ENCODE results near the gene NDUFV2.
"Not testable (repeated sequence)": the region's sequence is repeated elsewhere in the genome, so short reads cannot be mapped to it uniquely, and the experiment has no call there.

The NDUFV2 gene

GRCh38 chr18:9081940-9082339 lies 20.6 kb upstream of the NDUFV2 start:
- Mint-ChIP-seq H3K27ac (peak overlapping the region; percentile 99), H3K4me1 (peaks cover 60% of the 10 kb centered on the region), H3K36me3 (peaks cover 78% of the 10 kb centered on the region), H3K4me3 (peak overlapping the region; percentile 68), H3K9me3 (no peaks in the 10 kb centered on the region)
- ATAC-seq = peak; percentile 40
- peak in 1 of 2 donors; percentile 73 for DNase-seq (ENCODE audit: low spot score in 2 of 2)

GRCh38 chr18:9082711-9083510 lies 19.6 kb upstream of the NDUFV2 start:
- no peaks in the 10 kb centered on the region for H3K9me3 Mint-ChIP-seq
- peaks cover 53% of the 10 kb centered on the region for H3K4me1 Mint-ChIP-seq
- ATAC-seq (peak; percentile 96), DNase-seq (ENCODE audit: low spot score in 2 of 2) (peak; percentile 44 to 83)
- peaks cover 79% of the 10 kb centered on the region for H3K36me3 Mint-ChIP-seq
- peak overlapping the region; percentile 99 for H3K27ac Mint-ChIP-seq
- peak overlapping the region; percentile 68 for H3K4me3 Mint-ChIP-seq

- Mint-ChIP-seq H3K4me3 (peak overlapping the region; percentile 92), H3K36me3 (peaks cover 93% of the 10 kb centered on the region), H3K4me1 (peaks cover 66% of the 10 kb centered on the region), H3K27ac (peak overlapping the region; percentile 79), H3K9me3 (no peaks in the 10 kb centered on the region)
- no peak for DNase-seq (ENCODE audit: low spot score in 2 of 2)
- no peak for ATAC-seq
Measured at GRCh38 chr18:9086015-9086414, 16.5 kb upstream of the NDUFV2 start.

- no peak for ATAC-seq
- H3K36me3 Mint-ChIP-seq = peaks cover 94% of the 10 kb centered on the region
- DNase-seq (ENCODE audit: low spot score in 2 of 2) = no peak
- no peaks in the 10 kb centered on the region for H3K9me3 Mint-ChIP-seq
- H3K4me3 Mint-ChIP-seq = peak overlapping the region; percentile 92
- peak overlapping the region; percentile 79 for H3K27ac Mint-ChIP-seq
- peaks cover 66% of the 10 kb centered on the region for H3K4me1 Mint-ChIP-seq
Measured at GRCh38 chr18:9086624-9087023, 15.9 kb upstream of the NDUFV2 start.

- no peak for DNase-seq (ENCODE audit: low spot score in 2 of 2)
- Mint-ChIP-seq H3K9me3 (no peaks in the 10 kb centered on the region), H3K27ac (peak overlapping the region; percentile 79), H3K4me3 (peak overlapping the region; percentile 92), H3K4me1 (peaks cover 64% of the 10 kb centered on the region), H3K36me3 (peaks cover 91% of the 10 kb centered on the region)
- ATAC-seq = no peak
Measured at GRCh38 chr18:9087144-9087543, 15.4 kb upstream of the NDUFV2 start.

GRCh38 chr18:9088252-9088651 lies 14.2 kb upstream of the NDUFV2 start:
- ATAC-seq (no peak), DNase-seq (ENCODE audit: low spot score in 2 of 2) (no peak)
- peak overlapping the region; percentile 100 for H3K27ac Mint-ChIP-seq
- peaks cover 85% of the 10 kb centered on the region for H3K36me3 Mint-ChIP-seq
- H3K4me3 Mint-ChIP-seq = peak overlapping the region; percentile 92
- H3K9me3 Mint-ChIP-seq = no peaks in the 10 kb centered on the region
- H3K4me1 Mint-ChIP-seq = peaks cover 59% of the 10 kb centered on the region

- Mint-ChIP-seq H3K4me3 (peak overlapping the region; percentile 92), H3K27ac (peak overlapping the region; percentile 100), H3K36me3 (peaks cover 84% of the 10 kb centered on the region), H3K4me1 (peaks cover 58% of the 10 kb centered on the region)
- H3K9me3 Mint-ChIP-seq; ATAC-seq; DNase-seq (ENCODE audit: low spot score in 2 of 2): not testable (repeated sequence)
Measured at GRCh38 chr18:9088727-9089126, 13.8 kb upstream of the NDUFV2 start.

- H3K36me3 Mint-ChIP-seq = peaks cover 91% of the 10 kb centered on the region
- peak overlapping the region; percentile 92 for H3K4me3 Mint-ChIP-seq
- H3K4me1 Mint-ChIP-seq = peaks cover 72% of the 10 kb centered on the region
- ATAC-seq (no peak), DNase-seq (ENCODE audit: low spot score in 2 of 2) (peak in 1 of 2 donors; percentile 74)
- peak overlapping the region; percentile 100 for H3K27ac Mint-ChIP-seq
- H3K9me3 Mint-ChIP-seq = no peaks in the 10 kb centered on the region
Measured at GRCh38 chr18:9090578-9090977, 11.9 kb upstream of the NDUFV2 start.

- peak overlapping the region; percentile 92 for H3K4me3 Mint-ChIP-seq
- H3K27ac Mint-ChIP-seq = peak overlapping the region; percentile 100
- peaks cover 90% of the 10 kb centered on the region for H3K36me3 Mint-ChIP-seq
- DNase-seq (ENCODE audit: low spot score in 2 of 2) (peak in 1 of 2 donors; percentile 80), ATAC-seq (peak; percentile 84)
- peaks cover 72% of the 10 kb centered on the region for H3K4me1 Mint-ChIP-seq
- no peaks in the 10 kb centered on the region for H3K9me3 Mint-ChIP-seq
Measured at GRCh38 chr18:9091066-9091476, 11.4 kb upstream of the NDUFV2 start.

GRCh38 chr18:9092665-9093064 lies 9.8 kb upstream of the NDUFV2 start:
- DNase-seq (ENCODE audit: low spot score in 2 of 2) (no peak), ATAC-seq (no peak)
- H3K4me3 Mint-ChIP-seq = peak overlapping the region; percentile 11
- peaks cover 78% of the 10 kb centered on the region for H3K36me3 Mint-ChIP-seq
- peak overlapping the region; percentile 100 for H3K27ac Mint-ChIP-seq
- H3K9me3 Mint-ChIP-seq = no peaks in the 10 kb centered on the region
- peaks cover 85% of the 10 kb centered on the region for H3K4me1 Mint-ChIP-seq

GRCh38 chr18:9093109-9093508 lies 9.4 kb upstream of the NDUFV2 start:
- Mint-ChIP-seq H3K36me3 (peaks cover 74% of the 10 kb centered on the region), H3K4me1 (peaks cover 84% of the 10 kb centered on the region), H3K27ac (peak overlapping the region; percentile 100)
- not testable (repeated sequence) for DNase-seq (ENCODE audit: low spot score in 2 of 2); H3K9me3 Mint-ChIP-seq; ATAC-seq; H3K4me3 Mint-ChIP-seq

GRCh38 chr18:9094307-9095226 lies 7.9 kb upstream of the NDUFV2 start:
- Mint-ChIP-seq H3K27ac (peak overlapping the region; percentile 100), H3K9me3 (no peaks in the 10 kb centered on the region), H3K4me3 (peak overlapping the region; percentile 64), H3K4me1 (peaks cover 74% of the 10 kb centered on the region), H3K36me3 (peaks cover 59% of the 10 kb centered on the region)
- DNase-seq (ENCODE audit: low spot score in 2 of 2) (no peak), ATAC-seq (peak; percentile 70)

GRCh38 chr18:9095297-9096006 lies 7.0 kb upstream of the NDUFV2 start:
- peak overlapping the region; percentile 100 for H3K27ac Mint-ChIP-seq
- H3K4me3 Mint-ChIP-seq = peak overlapping the region; percentile 64
- H3K4me1 Mint-ChIP-seq = peaks cover 71% of the 10 kb centered on the region
- peaks cover 51% of the 10 kb centered on the region for H3K36me3 Mint-ChIP-seq
- DNase-seq (ENCODE audit: low spot score in 2 of 2) (peak in 1 of 2 donors; percentile 79), ATAC-seq (peak; percentile 76)
- no peaks in the 10 kb centered on the region for H3K9me3 Mint-ChIP-seq

GRCh38 chr18:9096007-9096371 lies 6.5 kb upstream of the NDUFV2 start:
- ATAC-seq = no peak
- Mint-ChIP-seq H3K27ac (peak overlapping the region; percentile 100), H3K4me3 (peak overlapping the region; percentile 64), H3K36me3 (peaks cover 45% of the 10 kb centered on the region), H3K9me3 (no peaks in the 10 kb centered on the region), H3K4me1 (peaks cover 71% of the 10 kb centered on the region)
- no peak for DNase-seq (ENCODE audit: low spot score in 2 of 2)

- DNase-seq (ENCODE audit: low spot score in 2 of 2) (peak in 1 of 2 donors; percentile 26), ATAC-seq (no peak)
- Mint-ChIP-seq H3K4me1 (peaks cover 64% of the 10 kb centered on the region), H3K36me3 (peaks cover 42% of the 10 kb centered on the region), H3K9me3 (no peaks in the 10 kb centered on the region), H3K4me3 (peak overlapping the region; percentile 64), H3K27ac (peak overlapping the region; percentile 100)
Measured at GRCh38 chr18:9096685-9097084, 5.8 kb upstream of the NDUFV2 start.

Measured in stimulated activated effector memory CD8-positive, alpha-beta T cell treated with anti-CD3 and anti-CD28 coated beads, Interleukin-12 subunit alpha, Interleukin-12 subunit beta, amount 100 ng/mL, for 72 hours (primary cell).